K562 (cell line): ENCODE measurements around the gene HAX1. TPM values are rescaled to one million over a fixed set of nuclear protein-coding genes. Genes with fewer than 3 reads are reported as not detected.
A peak's percentile ranks its signal among the peaks of the same experiment; 100 is the strongest.

Source experiments
- ATAC-seq: fragments of 200-7000 bp; cut with Tn5 transposase; 3 replicates; pipeline ENCODE4 v1.9.1; 2020; ENCODE audit warnings: moderate library complexity
- BruUV-seq: library from RNA; stranded (reverse); fragments of 400-500 nt; replicated peaks from 2 replicates; lab custom pipeline; 2021; lab: Mats Ljungman, UMichigan
- CTCF ChIA-PET: fragments of 300-600 bp; formaldehyde crosslinking; extraction: SDS; loops from one replicate; lab custom pipeline; 2021; ENCODE audit warnings: low intra/inter-chr PET ratio; lab: Yijun Ruan, JAX
- POLR2A ChIA-PET: fragments of 300-600, 350-650 bp; sonication (Branson Sonifier 250); formaldehyde crosslinking; extraction: SDS; loops from one replicate; lab custom pipeline; 2021; ENCODE audit warnings: antibody characterized with exemption, inconsistent platforms; lab: Yijun Ruan, JAX
- DNase-seq, 4 experiments: peaks; one replicate each; pipeline versions ENCODE4 v3.0.0 to v3.0.0-alpha.2; 2011 to 2018; ENCODE audit warnings: low spot score in 3 of 4, mixed read lengths in 3 of 4; ENCODE audit errors: extremely low read depth in 1 of 4
- FAIRE-seq: peaks from 2 replicates; lab custom pipeline; 2011; peaks lifted over from hg19 to GRCh38; lab: Jason Lieb, UNC
- H2AFZ ChIP-seq: 2 replicates; pipeline ENCODE4 v1.6.0; 2011; ENCODE audit warnings: low read depth, low read length, control low read depth, inconsistent platforms
- H3K27ac ChIP-seq: fragments of 200-600 bp; 3 replicates; pipeline ENCODE4 v1.8.0; 2011; ENCODE audit warnings: low read depth, mild to moderate bottlenecking, control low read depth, inconsistent platforms, low read length, moderate library complexity, mixed read lengths; ENCODE audit errors: extremely low read depth
- H3K27me3 ChIP-seq, 2 experiments: fragments of 300-600 bp in 1 of 2; 2 replicates in 1 of 2; 3 replicates in 1 of 2; pipeline versions ENCODE4 v1.6.0 to v1.8.0; 2011; ENCODE audit warnings: inconsistent platforms in 2 of 2, low read length in 2 of 2, mild to moderate bottlenecking in 1 of 2, mixed read lengths in 1 of 2, moderate library complexity in 1 of 2; ENCODE audit not compliant: control insufficient read depth in 2 of 2, insufficient read depth in 2 of 2
- H3K36me3 ChIP-seq: fragments of 300-600 bp; 3 replicates; pipeline ENCODE4 v1.8.0; 2011; ENCODE audit warnings: mild to moderate bottlenecking, low read length, inconsistent platforms; ENCODE audit not compliant: control insufficient read depth, insufficient read depth
- H3K4me1 ChIP-seq, 2 experiments: fragments of 200-600 bp in 1 of 2; replicated peaks in 1 of 2; 2 replicates in 1 of 2; 3 replicates in 1 of 2; pipeline versions ENCODE4 v1.5.1 to v1.8.0; 2011; ENCODE audit warnings: inconsistent platforms in 2 of 2, low read length in 2 of 2, mild to moderate bottlenecking in 1 of 2, mixed read lengths in 1 of 2, moderate library complexity in 1 of 2; ENCODE audit not compliant: control insufficient read depth in 2 of 2, insufficient read depth in 2 of 2
- H3K4me2 ChIP-seq: 2 replicates; pipeline ENCODE4 v1.6.1; 2011; ENCODE audit warnings: low read length, control low read depth, inconsistent platforms, mixed read lengths; ENCODE audit not compliant: insufficient read depth
- H3K4me3 ChIP-seq: fragments of 200-600 bp; sonication (generic), shearing (Covaris generic); 2 replicates; pipeline ENCODE4 v1.5.1; 2016; ENCODE audit warnings: control low read depth, inconsistent platforms
- H3K79me2 ChIP-seq: fragments of 200-600 bp; 3 replicates; pipeline ENCODE4 v1.8.0; 2011; ENCODE audit warnings: low read length, inconsistent platforms; ENCODE audit not compliant: control insufficient read depth, insufficient read depth
- H3K9ac ChIP-seq, 2 experiments: 2 replicates each; pipeline versions ENCODE4 v1.6.0 to v1.6.1; 2011; ENCODE audit warnings: low read depth in 2 of 2, low read length in 2 of 2, control low read depth in 1 of 2, inconsistent platforms in 1 of 2, mild to moderate bottlenecking in 1 of 2, mixed read lengths in 1 of 2; ENCODE audit not compliant: insufficient read depth in 1 of 2
- H3K9me1 ChIP-seq: one replicate; pipeline ENCODE4 v1.6.0; 2011; ENCODE audit warnings: inconsistent platforms, mild to moderate bottlenecking, low read length, moderate library complexity; ENCODE audit not compliant: control insufficient read depth, insufficient read depth
- H3K9me3 ChIP-seq: replicated peaks from 2 replicates; pipeline ENCODE4 v1.5.1; 2011; ENCODE audit warnings: low read depth, low read length, inconsistent platforms; ENCODE audit not compliant: control insufficient read depth, insufficient read depth
- H4K20me1 ChIP-seq: replicated peaks from 2 replicates; pipeline ENCODE4 v1.6.1; 2011; ENCODE audit warnings: low read length, inconsistent platforms, mixed read lengths; ENCODE audit not compliant: control insufficient read depth, insufficient read depth
- ADNP ChIP-seq: fragments of 200-800 bp; sonication (Bioruptor generic); IDR thresholded peaks from 2 replicates; pipeline ENCODE4 v1.6.1; 2016; ENCODE audit warnings: missing genetic modification characterization, missing compliant biosample characterization
- CBFB ChIP-seq: sonication (generic); formaldehyde crosslinking; IDR thresholded peaks from 2 replicates; pipeline ENCODE4 v1.4.0; 2020; ENCODE audit warnings: mild to moderate bottlenecking, missing genetic modification reagents
- HCFC1 ChIP-seq: IDR thresholded peaks from 2 replicates; pipeline ENCODE4 v1.6.1; 2012; ENCODE audit warnings: low read depth, low read length, improper control_type of control experiment
- RFX1 ChIP-seq: fragments of 450-650 bp; IDR thresholded peaks from 2 replicates; pipeline ENCODE4 v1.6.1; 2016; ENCODE audit warnings: mild to moderate bottlenecking, moderate library complexity
- ZNF77 ChIP-seq: fragments of 250-450 bp; sonication (Bioruptor Pico); IDR thresholded peaks from 2 replicates; pipeline ENCODE4 v1.5.0; 2020
- WGBS: fragments of 100-300 bp; shearing (Covaris generic); methylation state at CpG from one replicate; pipeline ENCODE4 v1.1.6; 2016; ENCODE audit warnings: low coverage, mixed read lengths; ENCODE audit not compliant: insufficient coverage; ENCODE audit errors: missing lambda C conversion rate; 5-methylcytosine and 5-hydroxymethylcytosine counted together
- in situ Hi-C: fragments of 300-500 bp; cut with MboI; formaldehyde crosslinking; loops from 4 replicates; pipeline ENCODE4 v1.15.0; 2018; ENCODE audit warnings: inconsistent platforms, mixed read lengths
- intact Hi-C: fragments of 100-400 bp; cut with micrococcal nuclease; formaldehyde crosslinking; loops from 2 replicates; pipeline ENCODE4 v1.14.2; 2022
- polyA plus RNA-seq, 8 experiments: library from polyadenylated mRNA; depleted of rRNA in 4 of 8; stranded (reverse) in 5 of 8; unstranded in 3 of 8; fragments of >200 nt; fragmentation: Nextera tagmentation in 2 of 8; fragmentation: Illumina TruSeq in 1 of 8; extraction: Ambion mirVana in 2 of 8; extraction: Trizol in 1 of 8; gene quantifications; 2 replicates each; pipeline versions ENCODE4 v1.2.1 to v1.2.3, GENCODE V29; 2011 to 2014; ENCODE audit warnings: inconsistent platforms in 1 of 8, missing spikeins in 1 of 8
- total RNA-seq, 7 experiments: library from RNA; depleted of rRNA in 6 of 7; stranded (reverse); fragments of >200 nt in 6 of 7; fragmentation: Illumina TruSeq in 2 of 7; extraction: Trizol in 2 of 7; gene quantifications; 2 replicates each; pipeline versions ENCODE4 v1.2.1 to v1.2.3, GENCODE V29; 2011 to 2021; ENCODE audit warnings: low replicate concordance in 1 of 7

HAX1 gene
- total and polyA plus RNA-seq, 9 of the 15 experiments (the other 6 are each of a cell fraction or from before 2014, with no cell fraction given) = 143 to 492 (median 234) TPM

DNA sequence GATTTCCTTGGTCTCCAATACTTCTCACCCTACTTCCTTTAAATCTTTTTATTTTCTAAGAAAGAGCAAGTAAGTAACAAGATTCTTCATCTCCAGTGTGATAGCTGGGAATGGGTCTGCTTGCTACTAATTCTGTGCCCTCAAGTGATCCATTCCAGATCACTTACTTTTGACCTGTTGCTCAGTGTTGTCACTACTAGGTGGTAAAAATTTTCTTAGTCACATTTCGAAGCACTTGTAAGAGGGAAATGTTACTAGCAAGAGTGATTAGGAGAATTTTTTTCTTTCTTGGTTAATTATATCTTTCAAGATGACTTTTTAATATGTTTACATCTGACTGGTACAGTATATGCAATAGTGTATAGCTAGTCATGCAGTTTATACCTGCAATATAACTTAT, 49.5 kb upstream of the HAX1 start:
- Histone ChIP-seq H3K27ac (no peak overlapping the region), H2AFZ (no peak overlapping the region), H3K4me3 (no peak overlapping the region; the same call in 1 of the 2 replicates), H3K9me3 (peaks cover 4% of the 10 kb centered on the region), H3K36me3 (peaks cover 77% of the 10 kb centered on the region), H3K27me3 (no peaks in the 10 kb centered on the region), H3K9me1 (no peaks in the 10 kb centered on the region), H3K9ac (peak overlapping the region in 1 of 2 experiments; percentile 10; a peak in 1 of 4 replicates), H4K20me1 (no peaks in the 10 kb centered on the region), H3K79me2 (peaks cover 94% of the 10 kb centered on the region), H3K4me1 (peaks cover 3 to 17% of the 10 kb centered on the region in 2 experiments; a peak in 3 of 5 replicates), H3K4me2 (no peak overlapping the region)
- intact Hi-C loops = loop anchor here (5.0 kb wide), 1 partner anchor 36 kb away; no protein-coding TSS in a partner anchor
- ATAC-seq = no peak
- TF ChIP-seq ADNP (peak; percentile 59; the same call in 1 of the 2 replicates), RFX1 (no peak), CBFB (CRISPR knock-in tag) (no peak)
- ChIA-PET POLR2A (interaction anchor here (0.6 to 4.6 kb wide), 4 partner anchors 9 to 36 kb away, joined by 3 to 32 read pairs (median 6); no protein-coding TSS in a partner anchor), CTCF (no interaction called here)
- DNase-seq = no peak
- WGBS = 85% methylated on average over 1 of the region's 1 CpG
- BruUV-seq = no TSS peak
- FAIRE-seq = no peak
- in situ Hi-C loops = no loop called here

DNA sequence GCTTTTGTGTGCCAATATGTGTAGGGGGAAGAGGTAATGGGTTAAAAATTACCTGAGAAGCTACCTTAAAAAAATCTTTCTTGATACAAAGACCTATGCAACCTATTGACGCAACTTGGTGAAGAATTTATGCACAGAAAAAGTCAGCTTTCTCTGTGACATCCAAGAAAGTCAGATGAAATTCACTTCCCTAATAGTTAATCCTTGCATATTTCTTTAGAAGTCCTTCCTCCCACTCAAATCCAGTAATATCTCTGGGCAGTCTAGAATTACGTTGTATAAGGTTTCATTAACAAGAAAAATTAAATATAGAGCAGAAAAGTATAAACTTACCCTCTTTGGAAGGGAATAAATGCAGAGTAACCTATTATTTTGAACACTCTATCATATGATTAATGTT, 48.8 kb upstream of the HAX1 start:
- H3K36me3 ChIP-seq = peaks cover 76% of the 10 kb centered on the region
- H3K4me3 ChIP-seq = no peak overlapping the region
- no peak overlapping the region for H3K4me2 ChIP-seq

More for the DNA sequence above, 48.8 kb upstream of the HAX1 start:
- ATAC-seq = no peak
- TF ChIP-seq ZNF77 (CRISPR knock-in tag) (no peak), HCFC1 (no peak)
- intact Hi-C loops = loop anchor here (5.0 kb wide), 1 partner anchor 36 kb away; no protein-coding TSS in a partner anchor
- Histone ChIP-seq H2AFZ (no peak overlapping the region), H3K27me3 (no peaks in the 10 kb centered on the region), H3K27ac (no peak overlapping the region), H3K79me2 (peaks cover 92% of the 10 kb centered on the region), H3K9me1 (no peaks in the 10 kb centered on the region), H4K20me1 (no peaks in the 10 kb centered on the region), H3K4me1 (peaks cover 3 to 10% of the 10 kb centered on the region in 2 experiments; a peak in 3 of 5 replicates), H3K9ac (no peak overlapping the region; a peak in 1 of 4 replicates), H3K9me3 (peaks cover 4% of the 10 kb centered on the region)
- no peak for DNase-seq
- ChIA-PET CTCF (no interaction called here), POLR2A (interaction anchor here (1.3 kb wide), 1 partner anchor 15 kb away, joined by 6 read pairs; no protein-coding TSS in a partner anchor)
- no peak for FAIRE-seq
- in situ Hi-C loops = no loop called here
- WGBS = 72% methylated on average over 2 of the region's 2 CpGs
- BruUV-seq = no TSS peak
